Measurements from ENCODE around the gene RAD23A.

DNA sequence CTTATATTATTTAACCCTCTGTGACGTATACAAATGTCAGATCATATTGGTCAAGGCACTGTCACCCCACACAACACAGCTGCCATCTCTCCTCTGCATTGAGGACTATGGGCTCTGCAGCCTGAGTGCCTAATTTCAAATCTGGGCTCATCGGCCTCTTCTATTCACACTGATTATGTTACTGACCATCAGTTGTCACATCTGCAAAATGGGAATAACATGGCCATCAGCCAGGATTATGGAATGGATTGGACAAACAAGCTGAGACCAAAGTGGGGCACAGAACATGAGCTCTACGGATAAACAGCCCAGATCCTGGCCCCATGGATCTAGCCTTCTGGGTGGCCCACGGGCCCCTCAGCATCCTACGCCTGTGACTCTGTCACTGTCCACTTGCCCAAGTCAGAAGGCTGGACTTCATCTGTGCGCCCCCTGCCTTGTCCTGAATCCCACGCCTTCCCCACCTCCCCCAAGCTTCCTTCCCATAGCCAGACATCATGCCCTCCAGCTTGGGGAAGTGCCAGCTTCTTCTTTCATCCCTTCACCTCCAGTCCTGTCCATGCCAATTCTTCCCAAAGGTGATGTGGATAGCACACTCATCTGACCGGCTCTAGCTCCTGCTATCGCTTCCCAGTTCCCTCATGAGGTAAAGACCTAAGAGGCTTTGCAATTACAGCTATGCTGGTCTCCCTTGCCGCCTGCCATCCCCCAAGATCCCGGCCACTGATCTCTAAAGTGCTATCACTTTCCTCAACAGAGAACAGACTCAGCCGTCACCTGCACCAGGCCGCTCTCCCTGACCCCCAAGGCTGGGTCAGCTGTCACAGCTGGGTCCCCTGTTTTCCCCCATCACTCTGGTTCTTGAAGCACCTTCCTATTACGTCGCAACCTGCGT is 13.0 kb upstream of the RAD23A start:
- TF ChIP-seq EP300 (IDR thresholded peaks at IDR 0.05): no peak
- TF ChIP-seq, protein P1, sequence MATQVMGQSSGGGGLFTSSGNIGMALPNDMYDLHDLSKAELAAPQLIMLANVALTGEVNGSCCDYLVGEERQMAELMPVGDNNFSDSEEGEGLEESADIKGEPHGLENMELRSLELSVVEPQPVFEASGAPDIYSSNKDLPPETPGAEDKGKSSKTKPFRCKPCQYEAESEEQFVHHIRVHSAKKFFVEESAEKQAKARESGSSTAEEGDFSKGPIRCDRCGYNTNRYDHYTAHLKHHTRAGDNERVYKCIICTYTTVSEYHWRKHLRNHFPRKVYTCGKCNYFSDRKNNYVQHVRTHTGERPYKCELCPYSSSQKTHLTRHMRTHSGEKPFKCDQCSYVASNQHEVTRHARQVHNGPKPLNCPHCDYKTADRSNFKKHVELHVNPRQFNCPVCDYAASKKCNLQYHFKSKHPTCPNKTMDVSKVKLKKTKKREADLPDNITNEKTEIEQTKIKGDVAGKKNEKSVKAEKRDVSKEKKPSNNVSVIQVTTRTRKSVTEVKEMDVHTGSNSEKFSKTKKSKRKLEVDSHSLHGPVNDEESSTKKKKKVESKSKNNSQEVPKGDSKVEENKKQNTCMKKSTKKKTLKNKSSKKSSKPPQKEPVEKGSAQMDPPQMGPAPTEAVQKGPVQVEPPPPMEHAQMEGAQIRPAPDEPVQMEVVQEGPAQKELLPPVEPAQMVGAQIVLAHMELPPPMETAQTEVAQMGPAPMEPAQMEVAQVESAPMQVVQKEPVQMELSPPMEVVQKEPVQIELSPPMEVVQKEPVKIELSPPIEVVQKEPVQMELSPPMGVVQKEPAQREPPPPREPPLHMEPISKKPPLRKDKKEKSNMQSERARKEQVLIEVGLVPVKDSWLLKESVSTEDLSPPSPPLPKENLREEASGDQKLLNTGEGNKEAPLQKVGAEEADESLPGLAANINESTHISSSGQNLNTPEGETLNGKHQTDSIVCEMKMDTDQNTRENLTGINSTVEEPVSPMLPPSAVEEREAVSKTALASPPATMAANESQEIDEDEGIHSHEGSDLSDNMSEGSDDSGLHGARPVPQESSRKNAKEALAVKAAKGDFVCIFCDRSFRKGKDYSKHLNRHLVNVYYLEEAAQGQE (IDR thresholded peaks at IDR 0.05): no peak
- TF ChIP-seq, protein P2, sequence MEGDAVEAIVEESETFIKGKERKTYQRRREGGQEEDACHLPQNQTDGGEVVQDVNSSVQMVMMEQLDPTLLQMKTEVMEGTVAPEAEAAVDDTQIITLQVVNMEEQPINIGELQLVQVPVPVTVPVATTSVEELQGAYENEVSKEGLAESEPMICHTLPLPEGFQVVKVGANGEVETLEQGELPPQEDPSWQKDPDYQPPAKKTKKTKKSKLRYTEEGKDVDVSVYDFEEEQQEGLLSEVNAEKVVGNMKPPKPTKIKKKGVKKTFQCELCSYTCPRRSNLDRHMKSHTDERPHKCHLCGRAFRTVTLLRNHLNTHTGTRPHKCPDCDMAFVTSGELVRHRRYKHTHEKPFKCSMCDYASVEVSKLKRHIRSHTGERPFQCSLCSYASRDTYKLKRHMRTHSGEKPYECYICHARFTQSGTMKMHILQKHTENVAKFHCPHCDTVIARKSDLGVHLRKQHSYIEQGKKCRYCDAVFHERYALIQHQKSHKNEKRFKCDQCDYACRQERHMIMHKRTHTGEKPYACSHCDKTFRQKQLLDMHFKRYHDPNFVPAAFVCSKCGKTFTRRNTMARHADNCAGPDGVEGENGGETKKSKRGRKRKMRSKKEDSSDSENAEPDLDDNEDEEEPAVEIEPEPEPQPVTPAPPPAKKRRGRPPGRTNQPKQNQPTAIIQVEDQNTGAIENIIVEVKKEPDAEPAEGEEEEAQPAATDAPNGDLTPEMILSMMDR (IDR thresholded peaks at IDR 0.05): no peak
- TF ChIP-seq KDM1A (IDR thresholded peaks at IDR 0.05; ENCODE audit: low read depth): no peak
- no peak for TF ChIP-seq FOXS1 (CRISPR knock-in tag; IDR thresholded peaks at IDR 0.05)
- TF ChIP-seq RCOR1 (IDR thresholded peaks at IDR 0.05; ENCODE audit: low read depth, low read length): no peak
- TF ChIP-seq CBX8 (IDR thresholded peaks at IDR 0.05): no peak
- TF ChIP-seq, protein P3, sequence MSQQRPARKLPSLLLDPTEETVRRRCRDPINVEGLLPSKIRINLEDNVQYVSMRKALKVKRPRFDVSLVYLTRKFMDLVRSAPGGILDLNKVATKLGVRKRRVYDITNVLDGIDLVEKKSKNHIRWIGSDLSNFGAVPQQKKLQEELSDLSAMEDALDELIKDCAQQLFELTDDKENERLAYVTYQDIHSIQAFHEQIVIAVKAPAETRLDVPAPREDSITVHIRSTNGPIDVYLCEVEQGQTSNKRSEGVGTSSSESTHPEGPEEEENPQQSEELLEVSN (IDR thresholded peaks at IDR 0.05; ENCODE audit: borderline replicate concordance, low read depth): no peak
- no peak for TF ChIP-seq POLR2A (IDR thresholded peaks at IDR 0.05; ENCODE audit: low read length)
- TF ChIP-seq MYC (IDR thresholded peaks at IDR 0.05; ENCODE audit: borderline replicate concordance, low read length): no peak
- TF ChIP-seq, protein P4, sequence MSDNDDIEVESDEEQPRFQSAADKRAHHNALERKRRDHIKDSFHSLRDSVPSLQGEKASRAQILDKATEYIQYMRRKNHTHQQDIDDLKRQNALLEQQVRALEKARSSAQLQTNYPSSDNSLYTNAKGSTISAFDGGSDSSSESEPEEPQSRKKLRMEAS (IDR thresholded peaks at IDR 0.05): no peak

All from A549 (cell line).